ENCODE data around the gene BZW2. TPM values are rescaled to one million over a fixed set of nuclear protein-coding genes. Genes with fewer than 3 reads are reported as not detected.
"Not testable (repeated sequence)": the region's sequence is repeated elsewhere in the genome, so short reads cannot be mapped to it uniquely, and the experiment has no call there.

Gene BZW2
- total RNA-seq, 2 experiments from 2014 or later, result 41.0 to 44.1 TPM

- H3K4me3 Mint-ChIP-seq, result peak overlapping the region; percentile 33
- H3K27ac Mint-ChIP-seq, result no peak overlapping the region
- ATAC-seq (ENCODE audit: low read depth) (no peak), DNase-seq (no peak)
- H3K4me1 Mint-ChIP-seq, result peaks cover 50% of the 10 kb centered on the region
- H3K27me3 Mint-ChIP-seq, result no peaks in the 10 kb centered on the region
- no peaks in the 10 kb centered on the region for H3K9me3 Mint-ChIP-seq
- POLR2A ChIA-PET, result no interaction called here
- H3K36me3 Mint-ChIP-seq, result peaks cover 10% of the 10 kb centered on the region
Measured at GRCh38 chr7:16651396-16652239, 5.6 kb downstream of the BZW2 start.

- no peak for DNase-seq
- Mint-ChIP-seq H3K9me3 (no peaks in the 10 kb centered on the region), H3K27ac (no peak overlapping the region), H3K4me3 (no peak overlapping the region), H3K36me3 (peaks cover 13% of the 10 kb centered on the region), H3K27me3 (no peaks in the 10 kb centered on the region), H3K4me1 (peaks cover 46% of the 10 kb centered on the region)
- POLR2A ChIA-PET, result no interaction called here
- no peak for ATAC-seq (ENCODE audit: low read depth)
Measured at GRCh38 chr7:16652240-16652583, 6.2 kb downstream of the BZW2 start.

- Mint-ChIP-seq H3K36me3 (peaks cover 20% of the 10 kb centered on the region), H3K4me3 (no peak overlapping the region), H3K27me3 (no peaks in the 10 kb centered on the region), H3K4me1 (peaks cover 45% of the 10 kb centered on the region), H3K9me3 (no peaks in the 10 kb centered on the region), H3K27ac (no peak overlapping the region)
- ATAC-seq (ENCODE audit: low read depth), result no peak
- POLR2A ChIA-PET, result no interaction called here
- no peak for DNase-seq
Measured at GRCh38 chr7:16652888-16653287, 6.9 kb downstream of the BZW2 start.

- POLR2A ChIA-PET, result no interaction called here
Measured at GRCh38 chr7:16655394-16655793, 9.4 kb downstream of the BZW2 start.

GRCh38 chr7:16656141-16656540 is 10.2 kb downstream of the BZW2 start:
- peaks cover 17% of the 10 kb centered on the region for H3K36me3 Mint-ChIP-seq
- ATAC-seq (ENCODE audit: low read depth), result no peak
- no peaks in the 10 kb centered on the region for H3K27me3 Mint-ChIP-seq
- no peaks in the 10 kb centered on the region for H3K9me3 Mint-ChIP-seq
- H3K27ac Mint-ChIP-seq, result no peak overlapping the region
- DNase-seq, result no peak
- H3K4me1 Mint-ChIP-seq, result peaks cover 29% of the 10 kb centered on the region
- POLR2A ChIA-PET, result interaction anchor here (1.7 kb wide), 1 partner anchor 10 kb away, joined by 7 read pairs; the partner anchor contains the start of genes ANKMY2 and BZW2
- H3K4me3 Mint-ChIP-seq, result no peak overlapping the region

More at GRCh38 chr7:16655394-16655793, 9.4 kb downstream of the BZW2 start:
- Mint-ChIP-seq H3K4me3 (no peak overlapping the region), H3K27ac (no peak overlapping the region), H3K9me3 (no peaks in the 10 kb centered on the region), H3K27me3 (no peaks in the 10 kb centered on the region), H3K36me3 (peaks cover 17% of the 10 kb centered on the region), H3K4me1 (peaks cover 30% of the 10 kb centered on the region)
- ATAC-seq (ENCODE audit: low read depth) (no peak), DNase-seq (no peak)

GRCh38 chr7:16657656-16658279 is 11.8 kb downstream of the BZW2 start:
- POLR2A ChIA-PET, result no interaction called here
- Mint-ChIP-seq H3K36me3 (peaks cover 19% of the 10 kb centered on the region), H3K4me1 (peaks cover 22% of the 10 kb centered on the region), H3K4me3 (no peak overlapping the region), H3K27me3 (no peaks in the 10 kb centered on the region), H3K27ac (no peak overlapping the region), H3K9me3 (no peaks in the 10 kb centered on the region)
- DNase-seq (no peak), ATAC-seq (ENCODE audit: low read depth) (no peak)

- H3K36me3 Mint-ChIP-seq, result peaks cover 22% of the 10 kb centered on the region
- H3K4me1 Mint-ChIP-seq, result peaks cover 18% of the 10 kb centered on the region
- H3K9me3 Mint-ChIP-seq; ATAC-seq (ENCODE audit: low read depth); H3K27me3 Mint-ChIP-seq; H3K27ac Mint-ChIP-seq; DNase-seq; H3K4me3 Mint-ChIP-seq: not testable (repeated sequence)
- POLR2A ChIA-PET, result interaction anchor here (1.2 kb wide), 1 partner anchor 14 kb away, joined by 3 read pairs; the partner anchor contains the start of genes ANKMY2 and BZW2
Measured at GRCh38 chr7:16659854-16660497, 14.0 kb downstream of the BZW2 start.

GRCh38 chr7:16660702-16661464 is 14.9 kb downstream of the BZW2 start:
- H3K4me1 Mint-ChIP-seq, result peaks cover 16% of the 10 kb centered on the region
- H3K27ac Mint-ChIP-seq, result no peak overlapping the region
- DNase-seq (no peak), ATAC-seq (ENCODE audit: low read depth) (peak; percentile 42)
- H3K27me3 Mint-ChIP-seq, result no peaks in the 10 kb centered on the region
- no peak overlapping the region for H3K4me3 Mint-ChIP-seq
- POLR2A ChIA-PET, result interaction anchor here (1.2 kb wide), 1 partner anchor 15 kb away, joined by 3 read pairs; the partner anchor contains the start of genes ANKMY2 and BZW2
- peaks cover 26% of the 10 kb centered on the region for H3K36me3 Mint-ChIP-seq
- no peaks in the 10 kb centered on the region for H3K9me3 Mint-ChIP-seq

- no peak overlapping the region for H3K27ac Mint-ChIP-seq
- no peak for DNase-seq
- H3K4me3 Mint-ChIP-seq, result no peak overlapping the region
- H3K4me1 Mint-ChIP-seq, result peaks cover 13% of the 10 kb centered on the region
- no peaks in the 10 kb centered on the region for H3K27me3 Mint-ChIP-seq
- ATAC-seq (ENCODE audit: low read depth), result no peak
- POLR2A ChIA-PET, result no interaction called here
- H3K9me3 Mint-ChIP-seq, result no peaks in the 10 kb centered on the region
- H3K36me3 Mint-ChIP-seq, result peaks cover 24% of the 10 kb centered on the region
Measured at GRCh38 chr7:16661924-16662323, 15.9 kb downstream of the BZW2 start.

GRCh38 chr7:16667355-16667754 is 21.4 kb downstream of the BZW2 start:
- POLR2A ChIA-PET, result interaction anchor here (1.2 kb wide), 1 partner anchor 8 kb away, joined by 3 read pairs; no protein-coding TSS in a partner anchor

GRCh38 chr7:16668049-16668858 is 22.3 kb downstream of the BZW2 start:
- POLR2A ChIA-PET, result no interaction called here
- H3K36me3 Mint-ChIP-seq, result peaks cover 50% of the 10 kb centered on the region
- no peak for ATAC-seq (ENCODE audit: low read depth)

More at GRCh38 chr7:16667355-16667754, 21.4 kb downstream of the BZW2 start:
- H3K36me3 Mint-ChIP-seq, result peaks cover 47% of the 10 kb centered on the region
- no peaks in the 10 kb centered on the region for H3K27me3 Mint-ChIP-seq
- H3K4me1 Mint-ChIP-seq, result peaks cover 7% of the 10 kb centered on the region
- no peak overlapping the region for H3K4me3 Mint-ChIP-seq
- ATAC-seq (ENCODE audit: low read depth), result no peak
- no peak overlapping the region for H3K27ac Mint-ChIP-seq
- no peak for DNase-seq
- no peaks in the 10 kb centered on the region for H3K9me3 Mint-ChIP-seq

GRCh38 chr7:16668978-16669377 is 23.0 kb downstream of the BZW2 start:
- DNase-seq (no peak), ATAC-seq (ENCODE audit: low read depth) (no peak)
- H3K4me3 Mint-ChIP-seq, result no peak overlapping the region
- H3K36me3 Mint-ChIP-seq, result peaks cover 50% of the 10 kb centered on the region
- H3K27ac Mint-ChIP-seq, result no peak overlapping the region
- peaks cover 6% of the 10 kb centered on the region for H3K4me1 Mint-ChIP-seq
- H3K27me3 Mint-ChIP-seq, result no peaks in the 10 kb centered on the region
- H3K9me3 Mint-ChIP-seq, result no peaks in the 10 kb centered on the region
- POLR2A ChIA-PET, result no interaction called here

More at GRCh38 chr7:16668049-16668858, 22.3 kb downstream of the BZW2 start:
- no peak overlapping the region for H3K27ac Mint-ChIP-seq
- no peaks in the 10 kb centered on the region for H3K27me3 Mint-ChIP-seq
- H3K4me1 Mint-ChIP-seq, result peaks cover 6% of the 10 kb centered on the region
- no peaks in the 10 kb centered on the region for H3K9me3 Mint-ChIP-seq
- DNase-seq, result no peak
- H3K4me3 Mint-ChIP-seq, result no peak overlapping the region

All from activated naive CD8-positive, alpha-beta T cell treated with anti-CD3 and anti-CD28 coated beads, Interleukin-2, amount 10 ng/mL, durations not matched to agents 7 days and 5 days (primary cell).